NCI-H2227 (cell line): ENCODE results near the gene FN3K.

Experiments used
- DNase-seq: peaks from one replicate; lab custom pipeline; 2025; ENCODE audit not compliant: unreplicated experiment; lab: John Stamatoyannopoulos, UW

The FN3K gene

DNA sequence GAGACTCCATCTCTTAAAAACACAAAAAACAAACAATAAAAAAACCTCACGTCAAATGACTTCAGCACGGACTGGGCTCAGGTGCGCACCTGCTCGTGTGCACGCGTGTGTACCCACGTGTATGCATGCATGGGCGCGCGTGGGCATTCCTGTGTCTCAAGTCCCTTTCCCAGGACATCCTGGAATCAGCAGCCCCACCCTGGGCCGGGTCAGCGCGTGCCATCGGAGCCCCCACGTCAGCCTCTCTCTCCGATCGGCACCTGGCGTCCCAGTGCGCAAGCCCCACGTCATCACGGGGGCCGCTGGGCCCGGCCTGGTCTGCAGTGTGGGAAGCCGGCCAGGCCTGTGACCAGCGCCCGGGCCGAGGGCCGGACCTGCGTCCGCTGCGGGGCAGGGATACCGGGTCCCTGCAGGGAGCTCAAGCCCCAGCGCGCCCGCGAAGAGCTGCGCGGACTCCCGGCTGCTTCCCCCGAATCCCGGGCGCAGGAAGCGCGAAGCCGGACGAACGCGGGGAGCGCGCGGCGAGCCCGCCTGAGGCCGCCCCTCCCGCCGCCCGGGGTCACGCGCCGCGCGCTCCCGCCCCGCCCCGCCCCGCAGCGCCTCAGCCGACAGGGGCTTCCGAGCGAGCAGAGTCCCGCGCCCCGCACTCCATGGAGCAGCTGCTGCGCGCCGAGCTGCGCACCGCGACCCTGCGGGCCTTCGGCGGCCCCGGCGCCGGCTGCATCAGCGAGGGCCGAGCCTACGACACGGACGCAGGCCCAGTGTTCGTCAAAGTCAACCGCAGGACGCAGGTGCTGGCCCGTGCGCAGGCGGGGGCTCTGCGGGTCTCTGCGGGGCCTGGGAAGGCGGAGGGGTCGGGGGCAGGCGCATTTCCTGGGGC is at the start of gene FN3K:
Gene FN3K (plus strand): TSS at position 629 of the 880 bp plus-strand sequence. CDS start 22 bp downstream, at position 651.
- peak; percentile 90 for DNase-seq

DNA sequence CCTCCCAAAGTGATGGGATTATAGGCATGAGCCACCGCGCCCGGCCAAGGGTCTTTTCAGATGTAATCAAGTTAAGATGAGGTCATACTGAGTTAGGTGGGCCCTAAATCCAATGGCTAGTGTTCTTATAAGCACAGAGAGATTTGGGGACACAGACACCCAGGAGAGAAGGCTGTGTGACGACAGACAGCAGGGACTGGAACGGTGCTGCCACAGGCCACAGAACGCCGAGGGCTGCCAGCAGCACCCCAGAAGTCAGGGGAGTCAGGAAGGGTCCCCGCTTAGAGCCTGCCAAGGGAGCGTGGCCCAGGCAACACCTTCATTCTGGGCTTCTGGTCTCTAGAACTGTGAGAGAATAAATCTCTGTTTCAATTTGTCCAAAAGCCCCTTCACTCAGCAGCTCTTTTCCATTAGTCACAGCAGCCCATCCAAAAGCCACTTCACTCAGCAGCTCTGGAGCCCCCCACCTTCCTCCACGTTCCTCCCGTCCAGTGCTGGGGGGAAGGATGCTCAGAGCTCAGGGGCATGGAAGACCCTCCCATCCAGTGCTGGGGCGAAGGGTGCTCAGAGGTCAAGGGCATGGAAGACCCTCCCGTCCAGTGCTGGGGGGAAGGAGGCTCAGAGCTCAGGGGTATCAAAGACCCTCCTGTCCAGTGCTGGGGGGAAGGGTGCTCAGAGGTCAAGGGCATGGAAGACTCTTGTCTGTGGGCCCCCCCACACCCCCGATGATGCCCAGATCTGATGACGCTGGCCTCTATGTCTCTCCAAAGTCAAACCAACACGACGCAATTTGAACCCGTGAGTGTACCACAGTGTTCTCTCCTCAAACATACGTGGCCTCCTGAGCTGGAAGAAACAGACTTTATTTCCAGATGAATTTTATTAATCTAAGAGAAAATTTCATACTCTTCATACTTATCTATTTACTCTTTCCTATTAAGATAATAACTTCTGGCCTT is 48.8 kb upstream of the FN3K start:
- no peak for DNase-seq

DNA sequence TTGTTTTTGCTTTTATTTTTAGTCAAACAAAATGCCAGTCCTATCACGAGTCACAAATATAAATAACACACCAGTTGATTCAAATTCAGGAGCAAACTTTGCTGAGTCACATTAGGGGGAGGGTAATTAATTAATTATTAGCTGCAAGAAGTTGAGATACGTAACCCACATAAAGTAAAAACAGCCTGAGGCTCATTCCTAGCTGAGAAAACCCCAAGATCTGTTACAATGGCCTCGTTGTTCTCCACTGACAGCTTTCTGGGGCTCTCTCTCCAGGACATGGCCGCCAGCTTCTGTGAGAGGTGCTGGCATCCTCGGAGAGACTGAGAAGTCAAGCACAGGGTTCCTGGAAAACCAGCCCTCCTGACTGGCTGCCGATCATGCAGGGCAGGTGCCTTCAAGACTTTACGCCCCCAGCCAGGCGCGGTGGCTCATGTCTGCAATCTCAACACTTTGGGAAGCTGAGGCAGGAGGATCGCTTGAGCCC is 48.0 kb upstream of the FN3K start:
- no peak for DNase-seq

DNA sequence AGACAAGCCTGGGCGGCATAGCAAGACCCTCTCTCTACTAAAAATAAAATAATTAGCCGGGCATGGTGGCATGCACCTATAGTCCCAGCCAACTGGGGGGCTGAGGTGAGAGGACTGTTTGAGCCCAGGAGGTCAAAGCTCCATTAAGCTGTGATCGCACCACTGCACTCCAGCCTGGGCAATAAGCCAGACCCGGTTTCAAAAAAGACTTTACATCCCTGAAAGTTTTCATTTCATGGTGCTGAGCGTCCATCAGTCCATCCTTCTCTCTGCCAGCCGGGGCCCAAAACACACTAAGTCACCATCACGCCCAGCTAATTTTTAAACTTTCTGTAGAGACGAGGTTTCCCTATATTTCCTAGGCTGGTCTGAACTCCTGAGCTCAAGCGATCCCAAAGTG is 47.5 kb upstream of the FN3K start:
- no peak for DNase-seq

DNA sequence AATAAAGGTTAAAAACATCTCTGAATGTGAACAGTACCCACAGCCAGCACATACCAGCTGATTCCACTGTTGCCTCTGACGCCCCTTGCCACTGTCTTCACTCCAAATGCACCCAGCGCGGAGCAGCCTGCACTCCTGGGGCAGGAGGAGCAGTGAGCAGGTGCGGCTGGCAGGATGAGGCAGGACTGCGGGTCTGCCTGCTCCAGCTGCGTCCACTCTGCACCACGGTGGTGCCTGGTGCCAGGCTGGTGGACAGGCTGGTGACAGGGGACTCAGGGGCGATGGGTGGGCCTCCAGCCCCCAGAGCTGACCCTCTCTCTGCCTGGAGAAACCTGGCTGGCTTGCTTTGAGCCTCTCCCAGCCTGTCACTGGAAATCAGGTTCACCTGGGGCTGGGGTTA is 46.3 kb upstream of the FN3K start:
- no peak for DNase-seq

DNA sequence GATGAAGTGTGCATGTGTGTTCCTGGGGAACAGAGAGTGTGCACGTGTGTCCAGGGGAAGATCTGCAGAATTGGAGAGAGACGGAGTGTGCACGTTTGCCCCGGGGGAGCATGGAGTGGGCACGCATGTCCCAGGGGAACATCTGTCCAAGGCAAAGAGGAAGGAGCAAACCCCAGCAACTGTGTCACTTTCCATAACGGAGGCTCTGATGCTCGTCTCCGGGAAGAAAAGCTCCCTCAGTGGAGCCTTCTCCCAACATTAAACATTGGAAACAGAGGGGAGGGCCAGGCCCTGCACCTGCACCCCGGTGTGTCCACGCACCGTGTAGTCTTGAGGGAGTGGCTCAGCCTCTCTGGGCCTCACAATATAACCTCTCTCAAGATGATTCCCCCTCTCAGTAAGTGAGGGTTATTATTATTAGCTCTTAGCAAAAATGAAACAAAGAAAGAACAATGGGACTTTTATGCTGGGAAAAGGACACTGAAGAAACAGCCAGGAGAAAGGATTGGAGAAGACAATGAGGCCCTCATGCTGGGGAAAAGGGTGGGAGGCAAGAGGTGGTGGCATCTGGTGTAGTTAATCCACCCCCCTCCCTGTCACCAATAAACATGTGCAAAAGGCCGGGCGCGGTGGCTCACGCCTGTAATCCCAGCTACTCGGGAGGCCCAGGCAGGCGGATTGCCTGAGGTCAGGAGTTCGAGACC is 44.5 kb upstream of the FN3K start:
- DNase-seq: peak; percentile 28

DNA sequence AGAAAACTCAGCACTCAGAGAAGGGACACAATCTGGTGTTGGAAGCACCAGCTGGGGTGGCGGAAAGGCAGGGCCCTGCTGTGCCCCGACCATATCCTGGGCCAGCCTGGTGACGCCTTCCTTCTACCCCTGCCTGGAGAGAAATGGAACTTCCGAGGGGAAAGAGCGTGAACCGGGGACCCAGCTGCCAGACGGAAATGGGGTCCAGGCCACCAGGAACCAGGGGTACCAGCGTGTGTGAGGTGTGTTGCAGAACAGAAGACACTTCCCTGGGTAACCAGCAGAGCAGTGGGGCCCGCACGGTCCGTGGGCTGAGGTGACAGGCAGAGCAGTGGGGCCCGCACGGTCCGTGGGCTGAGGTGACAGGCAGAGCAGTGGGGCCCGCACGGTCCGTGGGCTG is 43.7 kb upstream of the FN3K start:
- DNase-seq: no peak

DNA sequence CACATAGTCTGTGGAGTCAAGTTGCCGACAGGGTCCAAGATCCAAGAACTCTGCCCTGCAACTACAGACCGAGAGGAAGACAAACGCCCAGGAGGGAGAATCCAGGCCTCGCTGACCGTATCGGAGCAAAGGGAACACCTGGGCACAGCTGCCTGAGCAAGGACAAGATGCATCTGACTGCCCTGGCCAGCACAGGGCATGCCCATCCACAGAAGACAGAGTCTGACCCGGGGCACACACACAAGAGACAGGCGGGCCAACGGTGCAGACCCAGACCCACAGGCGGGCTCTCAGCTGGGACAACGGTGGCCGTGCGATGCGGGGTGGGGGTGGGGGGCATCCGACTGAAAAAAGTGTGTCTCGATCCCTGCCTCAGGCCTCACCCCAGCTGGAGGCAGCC is 43.1 kb upstream of the FN3K start:
- no peak for DNase-seq

DNA sequence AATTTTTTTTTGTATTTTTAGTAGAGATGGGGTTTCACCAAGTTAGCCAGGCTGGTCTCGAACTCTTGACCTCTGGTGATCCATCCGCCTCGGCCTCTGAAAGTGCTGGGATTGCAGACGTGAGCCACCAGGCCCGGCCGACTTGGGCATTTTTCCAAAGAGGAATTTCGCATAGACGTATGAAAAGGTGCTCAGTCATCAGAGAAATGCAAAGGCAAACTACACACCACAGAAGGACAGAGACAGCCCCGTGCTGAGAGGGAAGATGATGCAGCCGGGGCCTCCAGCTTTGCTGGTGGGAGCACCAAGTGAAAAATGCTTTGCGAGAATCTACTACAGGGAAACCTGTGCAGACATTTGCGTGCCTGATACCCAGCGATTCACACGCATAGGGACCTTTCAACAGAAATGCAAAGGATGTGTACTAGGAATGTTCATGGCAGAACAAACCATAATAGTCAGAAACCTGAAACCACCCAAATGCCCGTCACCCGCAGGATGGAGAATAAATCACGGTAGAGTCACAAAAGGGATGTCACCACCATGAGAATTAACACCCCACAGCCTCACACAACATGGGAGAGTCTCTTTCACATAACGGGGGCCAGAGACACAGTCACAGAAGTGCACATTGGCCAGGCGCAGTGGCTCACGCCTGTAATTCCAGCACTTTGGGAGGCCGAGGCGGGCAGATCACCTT is 42.1 kb upstream of the FN3K start:
- no peak for DNase-seq

DNA sequence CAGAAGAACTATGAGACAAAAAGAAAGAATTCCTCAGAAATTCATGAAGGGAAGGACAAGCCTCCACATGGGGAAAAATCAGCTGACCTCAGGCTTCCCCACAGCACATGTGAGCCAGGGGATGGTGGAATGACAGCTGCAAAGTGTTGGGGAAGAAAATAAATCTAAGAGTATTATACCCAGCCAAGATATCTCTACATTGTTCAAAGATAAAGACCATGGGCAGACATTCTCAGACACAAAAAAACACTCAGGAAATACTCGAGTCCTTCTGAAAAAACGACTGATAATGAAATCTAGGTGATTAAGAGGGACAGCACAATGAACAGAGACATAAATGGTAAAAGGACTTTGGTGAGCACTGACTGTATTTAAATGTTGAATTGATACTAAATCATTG is 40.8 kb upstream of the FN3K start:
- DNase-seq: no peak

DNA sequence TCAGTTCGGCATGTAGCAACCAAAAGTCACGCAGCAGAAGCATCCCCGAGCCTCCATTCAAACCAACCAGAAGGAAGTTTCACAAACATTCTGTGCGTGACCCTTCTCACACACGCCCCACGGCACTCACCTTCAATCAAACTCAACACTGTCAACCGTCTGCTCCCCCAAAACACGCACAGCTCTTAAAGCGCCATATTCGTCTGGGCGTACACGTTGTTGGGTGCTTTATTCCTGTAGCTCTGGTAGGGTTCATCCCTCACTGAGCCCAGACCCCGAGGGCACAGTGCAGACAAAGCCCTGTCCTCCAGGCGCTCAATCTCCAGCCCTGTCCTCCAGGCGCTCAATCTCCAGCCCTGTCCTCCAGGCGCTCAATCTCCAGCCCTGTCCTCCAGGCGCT is 39.2 kb upstream of the FN3K start:
- DNase-seq: no peak

DNA sequence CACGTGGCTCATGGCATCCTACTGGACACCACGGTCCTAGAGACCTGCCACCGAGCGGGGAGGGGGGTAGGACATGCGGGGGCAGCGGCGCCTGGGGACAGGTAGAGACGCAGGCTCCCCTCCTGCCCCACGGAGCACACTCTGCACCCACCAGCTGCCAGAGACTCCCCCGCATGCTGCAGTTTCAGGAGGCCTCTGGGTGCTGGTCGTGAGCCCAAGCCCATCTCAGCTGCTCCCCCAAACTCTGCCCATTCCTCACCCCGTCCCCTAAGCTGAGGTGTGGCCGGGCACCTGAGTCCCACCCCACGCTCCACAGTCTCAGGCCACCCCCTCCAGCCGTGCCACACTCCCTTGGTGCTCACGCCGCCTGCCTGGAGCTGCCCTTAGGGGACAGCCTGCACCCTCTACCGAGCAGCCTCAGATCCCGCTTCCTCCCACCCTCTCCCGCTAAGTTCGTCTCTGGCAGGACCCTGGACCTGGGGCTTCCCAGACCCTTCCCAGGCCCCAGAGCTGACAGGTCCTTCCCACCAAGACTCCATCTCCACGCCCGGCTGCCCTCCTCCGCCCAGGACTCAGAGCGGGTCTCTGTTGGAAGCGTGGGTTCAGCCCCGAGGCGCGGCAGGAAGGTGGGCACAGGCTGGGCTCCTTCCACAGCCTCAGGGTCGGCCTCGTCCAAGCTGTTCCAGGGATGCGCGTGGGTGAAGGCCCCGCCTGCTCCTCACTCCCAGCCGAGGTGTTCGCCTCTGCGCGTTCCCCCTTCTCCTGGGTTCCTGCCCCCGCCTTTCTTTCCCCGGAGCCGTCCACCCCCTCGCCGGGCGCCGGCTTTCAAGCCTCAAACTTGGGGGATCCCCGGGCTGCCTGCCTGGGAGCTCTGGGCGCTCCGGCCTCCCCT is 38.3 kb upstream of the FN3K start:
- DNase-seq: no peak

DNA sequence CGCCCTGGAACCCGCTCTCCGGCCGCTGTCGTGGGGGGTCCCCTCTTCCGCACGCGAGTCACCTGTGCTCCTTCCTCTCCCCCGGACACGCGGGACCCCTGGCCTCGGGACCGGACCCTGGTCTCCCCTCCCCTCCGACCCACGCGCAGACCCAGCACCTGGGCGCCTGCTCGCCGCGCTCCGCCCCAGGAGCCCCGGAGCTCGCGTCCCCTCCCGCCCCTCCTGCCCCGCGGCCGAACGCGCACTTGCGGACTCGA is 37.7 kb upstream of the FN3K start:
- no peak for DNase-seq

DNA sequence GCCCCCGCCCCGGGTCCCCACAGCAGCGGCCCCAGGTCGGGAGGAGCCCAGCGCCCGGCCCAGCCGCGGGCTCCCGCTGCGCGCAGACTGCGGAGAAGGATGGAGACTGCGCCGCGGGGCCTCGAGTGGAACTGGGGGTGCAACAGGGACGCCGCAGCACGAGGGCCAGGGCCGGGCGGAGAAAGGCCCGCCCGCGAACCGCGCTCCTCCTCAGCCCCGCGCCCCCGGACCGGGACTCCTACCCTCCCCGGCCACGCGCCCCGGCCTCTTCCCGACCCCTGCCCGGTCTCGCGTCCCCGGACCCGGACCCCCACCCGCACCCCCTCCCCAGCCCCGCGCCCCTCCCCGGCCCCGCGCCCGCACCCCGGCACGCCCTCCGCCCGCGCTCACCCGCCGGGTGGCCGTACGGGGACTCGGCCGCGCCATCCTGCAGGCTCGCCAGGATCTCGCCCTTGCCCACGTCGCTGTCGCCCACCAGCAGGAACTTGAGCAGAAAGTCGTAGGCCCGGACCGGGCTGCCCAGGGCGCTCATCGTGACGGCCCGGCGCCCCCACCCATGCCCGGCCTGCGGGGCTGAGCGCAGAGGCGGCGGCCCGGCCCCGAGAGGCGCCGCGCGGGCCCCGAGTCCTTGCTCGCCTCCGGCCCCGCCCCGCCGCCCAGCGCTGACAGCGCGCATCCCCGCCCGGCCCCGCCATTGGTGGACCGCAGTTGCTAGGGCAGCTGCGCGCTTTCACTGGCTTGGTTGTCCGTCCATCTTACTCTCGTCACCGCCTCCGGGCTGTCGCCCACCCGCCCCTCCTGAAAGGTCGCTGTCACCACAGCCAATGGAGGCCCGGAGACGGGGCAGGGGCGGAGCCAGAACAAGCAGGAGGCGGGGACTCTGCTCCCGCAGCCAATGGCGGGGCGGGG is 37.1 kb upstream of the FN3K start, which contains the start of gene RAB40B:
Gene RAB40B (minus strand): TSS at position 634 of the 909 bp plus-strand sequence. CDS start 102 bp downstream, at position 532.
- DNase-seq: peak; percentile 98

DNA sequence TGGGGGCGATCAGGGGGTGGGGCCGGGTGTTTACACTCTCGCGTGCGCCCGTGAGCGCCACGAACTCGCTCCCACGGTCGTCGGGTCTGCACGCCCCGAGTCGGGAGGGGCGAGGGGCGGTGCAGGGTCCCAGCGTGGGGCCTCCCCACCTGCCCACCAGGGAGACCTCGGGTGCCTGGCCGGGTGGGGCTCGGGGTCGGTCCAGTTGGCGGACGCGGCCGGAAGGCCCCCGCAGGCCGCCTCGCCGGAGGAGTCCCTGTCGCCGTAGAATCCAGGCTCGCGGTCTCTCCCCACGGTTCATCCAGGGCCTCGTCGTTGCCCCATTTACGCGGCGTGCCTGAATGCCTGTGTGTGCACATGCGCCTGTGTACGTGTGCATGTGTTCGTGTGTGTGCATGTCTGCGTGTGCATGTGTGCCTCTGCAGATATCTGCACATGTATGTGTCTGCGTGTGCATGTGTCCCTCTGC is 36.4 kb upstream of the FN3K start:
- DNase-seq: no peak

DNA sequence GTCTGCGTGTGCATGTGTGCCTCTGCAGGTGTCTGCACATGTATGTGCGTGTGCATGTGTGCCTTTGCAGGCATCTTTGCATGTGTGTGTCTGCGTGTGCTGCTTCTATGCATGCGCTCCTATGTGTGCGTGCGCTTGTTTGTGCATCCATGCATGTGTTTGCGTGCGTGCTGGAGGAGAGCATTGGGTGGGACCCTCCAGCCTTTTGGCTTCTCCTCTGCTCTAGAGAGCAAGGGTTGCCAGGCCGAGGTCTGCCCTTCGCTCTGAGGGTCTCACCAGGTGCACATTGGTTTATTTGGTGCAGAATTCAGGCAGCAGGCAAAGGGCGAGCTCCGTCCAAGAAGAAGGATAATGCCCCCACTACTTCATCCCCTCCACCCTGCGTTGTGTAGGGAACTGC is 35.9 kb upstream of the FN3K start:
- no peak for DNase-seq

DNA sequence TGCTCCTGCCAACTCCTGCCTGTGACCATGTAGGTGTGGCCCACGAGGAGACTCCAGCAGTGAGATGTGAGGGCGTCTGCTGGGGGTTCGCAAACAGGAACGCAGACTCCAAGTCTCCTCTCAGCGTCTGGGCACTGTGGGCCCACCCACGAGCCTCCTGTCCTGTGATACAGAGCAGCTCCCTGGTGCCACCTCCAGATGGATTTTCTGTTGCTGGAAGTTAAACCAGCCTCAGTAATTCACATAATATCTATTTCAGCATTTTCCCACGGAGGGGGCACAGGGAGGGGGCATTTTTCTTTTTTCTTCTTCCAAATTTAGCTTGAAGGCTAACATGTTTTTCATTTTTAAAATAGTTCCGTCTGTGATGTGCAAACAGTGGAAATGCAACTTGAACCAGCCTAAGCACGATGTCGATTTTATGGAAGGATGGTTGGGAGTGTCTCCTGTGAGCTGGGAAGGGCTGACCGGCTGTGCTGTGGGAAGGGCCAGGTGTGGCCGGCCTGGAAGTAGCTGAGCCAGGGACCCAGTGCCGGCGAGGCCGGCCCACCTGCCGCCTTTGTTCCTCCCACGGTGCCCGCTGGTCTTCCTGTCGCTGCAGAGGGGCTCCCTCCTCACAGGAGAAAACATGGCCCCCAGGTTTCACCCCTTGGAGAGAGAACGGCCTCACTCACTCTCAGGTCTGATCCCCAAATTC is 33.0 kb upstream of the FN3K start:
- no peak for DNase-seq
